ENCODE data around the gene SSC5D.

DNA sequence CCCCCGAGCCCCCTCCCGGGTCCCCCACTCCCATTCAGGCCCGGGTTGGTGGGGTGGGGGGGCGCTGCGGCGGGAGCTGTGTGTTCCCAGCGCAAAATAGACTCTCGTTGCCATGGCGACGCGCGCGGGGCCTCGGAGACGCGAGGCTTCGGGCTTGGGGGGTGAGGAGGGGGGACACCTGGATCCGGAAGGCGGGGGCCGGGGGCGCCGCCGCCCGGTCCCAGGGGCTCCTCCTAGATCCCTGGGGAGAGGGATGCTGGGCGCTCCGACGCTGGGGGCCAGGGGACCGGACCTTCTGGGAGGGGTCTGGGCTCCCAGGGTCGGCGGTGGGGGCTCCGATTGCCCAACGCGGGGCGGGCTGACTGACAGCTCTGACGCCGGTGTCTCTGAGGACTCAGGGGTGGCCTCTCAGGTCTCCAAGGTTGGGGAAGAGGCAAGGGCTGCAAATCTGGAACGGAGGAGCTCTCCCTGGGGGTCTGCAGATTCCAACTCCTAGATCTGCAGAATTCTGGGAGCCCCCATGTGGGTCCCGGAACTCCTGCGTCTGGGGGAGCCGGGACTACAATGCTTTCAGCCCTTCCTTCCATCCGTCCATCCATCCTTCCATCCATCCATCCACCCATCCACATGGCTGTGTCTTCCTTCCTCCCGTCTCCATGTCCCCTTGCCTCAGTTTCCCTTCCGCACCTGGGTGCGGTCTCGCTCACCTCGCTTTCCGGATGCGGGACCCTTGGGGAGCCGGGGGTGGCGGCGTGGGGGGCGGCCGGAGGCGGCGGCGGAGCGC lies 36.1 kb upstream of the SSC5D start:
- TF ChIP-seq, protein P1, sequence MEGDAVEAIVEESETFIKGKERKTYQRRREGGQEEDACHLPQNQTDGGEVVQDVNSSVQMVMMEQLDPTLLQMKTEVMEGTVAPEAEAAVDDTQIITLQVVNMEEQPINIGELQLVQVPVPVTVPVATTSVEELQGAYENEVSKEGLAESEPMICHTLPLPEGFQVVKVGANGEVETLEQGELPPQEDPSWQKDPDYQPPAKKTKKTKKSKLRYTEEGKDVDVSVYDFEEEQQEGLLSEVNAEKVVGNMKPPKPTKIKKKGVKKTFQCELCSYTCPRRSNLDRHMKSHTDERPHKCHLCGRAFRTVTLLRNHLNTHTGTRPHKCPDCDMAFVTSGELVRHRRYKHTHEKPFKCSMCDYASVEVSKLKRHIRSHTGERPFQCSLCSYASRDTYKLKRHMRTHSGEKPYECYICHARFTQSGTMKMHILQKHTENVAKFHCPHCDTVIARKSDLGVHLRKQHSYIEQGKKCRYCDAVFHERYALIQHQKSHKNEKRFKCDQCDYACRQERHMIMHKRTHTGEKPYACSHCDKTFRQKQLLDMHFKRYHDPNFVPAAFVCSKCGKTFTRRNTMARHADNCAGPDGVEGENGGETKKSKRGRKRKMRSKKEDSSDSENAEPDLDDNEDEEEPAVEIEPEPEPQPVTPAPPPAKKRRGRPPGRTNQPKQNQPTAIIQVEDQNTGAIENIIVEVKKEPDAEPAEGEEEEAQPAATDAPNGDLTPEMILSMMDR (IDR thresholded peaks at IDR 0.05): no peak
- no peak for TF ChIP-seq POLR2A (IDR thresholded peaks at IDR 0.05)

Data from Peyer's patch (tissue), 4 donors.